Endothelial cell of umbilical vein (primary cell): ENCODE data around the gene OR51B2.

Experiments
- CTCF ChIP-seq, 2 donors: IDR thresholded peaks; 1 replicate in 1 of 2; 2 replicates in 1 of 2; pipeline ENCODE4 v1.5.1; 2011; ENCODE audit warnings: low read length in 2 of 2, mild to moderate bottlenecking in 2 of 2, moderate library complexity in 2 of 2, control low read depth in 1 of 2, inconsistent platforms in 1 of 2, low read depth in 1 of 2; ENCODE audit not compliant: insufficient read depth in 1 of 2; ENCODE audit errors: extremely low read depth in 1 of 2
- EZH2 ChIP-seq: IDR thresholded peaks from 2 replicates; pipeline ENCODE4 v1.6.1; 2012; ENCODE audit warnings: borderline replicate concordance, low read depth, mild to moderate bottlenecking, moderate library complexity, low read length, inconsistent platforms; ENCODE audit not compliant: severe bottlenecking
- FOS ChIP-seq: IDR thresholded peaks from 2 replicates; pipeline ENCODE4 v1.6.1; 2011; ENCODE audit warnings: mild to moderate bottlenecking, low read length, moderate library complexity, borderline replicate concordance; ENCODE audit not compliant: insufficient read depth
- GATA2 ChIP-seq: IDR thresholded peaks from 2 replicates; pipeline ENCODE4 v1.7.0; 2011; ENCODE audit warnings: low read depth, mild to moderate bottlenecking, moderate library complexity, mixed read lengths, low read length; ENCODE audit not compliant: insufficient read length, insufficient read depth
- JUN ChIP-seq: IDR thresholded peaks from 2 replicates; pipeline ENCODE4 v1.6.1; 2011; ENCODE audit warnings: borderline replicate concordance, low read depth; ENCODE audit not compliant: insufficient read length, insufficient read depth
- MAX ChIP-seq: IDR thresholded peaks from 2 replicates; pipeline ENCODE4 v1.6.1; 2011; ENCODE audit not compliant: insufficient read depth, insufficient read length
- MYC ChIP-seq: IDR thresholded peaks from one replicate; pipeline ENCODE4 v1.6.1; 2011; ENCODE audit warnings: mild to moderate bottlenecking, low read depth, low read length
- POLR2A ChIP-seq: IDR thresholded peaks from 2 replicates; pipeline ENCODE4 v1.6.1; 2012; ENCODE audit warnings: low read depth, mild to moderate bottlenecking, control low read depth, low read length
- POLR2AphosphoS5 ChIP-seq: IDR thresholded peaks from 2 replicates; pipeline ENCODE4 v1.6.1; 2012; ENCODE audit warnings: low read depth, mild to moderate bottlenecking, control low read depth, low read length, moderate library complexity; ENCODE audit not compliant: insufficient read depth

- no peak for TF ChIP-seq CTCF (IDR thresholded peaks at IDR 0.05; ENCODE audit: extremely low read depth in 1 of 2, insufficient read depth in 1 of 2, low read depth in 1 of 2, low read length in 2 of 2)
- no peak for TF ChIP-seq POLR2A
- TF ChIP-seq POLR2AphosphoS5, result no peak
- TF ChIP-seq GATA2, result no peak
- TF ChIP-seq MAX, result no peak
- TF ChIP-seq JUN, result no peak
- TF ChIP-seq FOS, result no peak
- TF ChIP-seq EZH2, result no peak
- no peak for TF ChIP-seq MYC
Observed at GRCh38 chr11:5288906-5289550, 35.1 kb downstream of the OR51B2 start.
